ENCODE data around the gene AMN. TPM values are rescaled to one million over a fixed set of nuclear protein-coding genes. Genes with fewer than 3 reads are reported as not detected.

The AMN gene
- total RNA-seq, 4 donors from 2014 or later = 0.11 to 0.32 TPM; not detected in 2

GRCh38 chr14:102933618-102934231 is 11.3 kb downstream of the AMN start:
- H3K27ac ChIP-seq (replicated peaks in 1 of 4) = no peak overlapping the region
- no peak overlapping the region for H3K4me3 ChIP-seq
- TF ChIP-seq POLR2AphosphoS5 (IDR thresholded peaks at IDR 0.05) (no peak), CTCF (IDR thresholded peaks at IDR 0.05) (no peak), POLR2A (IDR thresholded peaks at IDR 0.05; ENCODE audit: low read depth) (no peak), EP300 (IDR thresholded peaks at IDR 0.05) (no peak)
- intact Hi-C loops (cut with DNase I) = no loop called here
- H3K4me1 ChIP-seq = peaks cover 17 to 25% (median 22%) of the 10 kb centered on the region in 4 donors
- peaks cover 16 to 26% (median 22%) of the 10 kb centered on the region in 4 donors for H3K27me3 ChIP-seq
- H3K36me3 ChIP-seq = peaks cover 27 to 58% (median 50%) of the 10 kb centered on the region in 4 donors
- no peaks in the 10 kb centered on the region for H3K9me3 ChIP-seq
- WGBS = 92% methylated on average over 20 of the region's 20 CpGs
- DNase-seq (ENCODE audit: extremely low spot score) = no peak

- TF ChIP-seq POLR2AphosphoS5 (IDR thresholded peaks at IDR 0.05) = no peak
- no peak for TF ChIP-seq EP300 (IDR thresholded peaks at IDR 0.05)
- TF ChIP-seq CTCF (IDR thresholded peaks at IDR 0.05) = no peak
- no peak for TF ChIP-seq POLR2A (IDR thresholded peaks at IDR 0.05; ENCODE audit: low read depth)
- H3K9me3 ChIP-seq = no peaks in the 10 kb centered on the region
- peaks cover 0 to 5% (median 2%) of the 10 kb centered on the region in 4 donors for H3K27me3 ChIP-seq
- DNase-seq (ENCODE audit: extremely low spot score) = no peak
- H3K36me3 ChIP-seq = peaks cover 34 to 76% (median 67%) of the 10 kb centered on the region in 4 donors
- WGBS = 96% methylated on average over 4 of the region's 4 CpGs
- H3K4me3 ChIP-seq = no peak overlapping the region
- peaks cover 0 to 15% (median 11%) of the 10 kb centered on the region in 4 donors for H3K4me1 ChIP-seq
- no peak overlapping the region for H3K27ac ChIP-seq (replicated peaks in 1 of 4)
- intact Hi-C loops (cut with DNase I) = no loop called here
These were observed 13.3 kb downstream of the AMN start for GRCh38 chr14:102935756-102936155.

DNA sequence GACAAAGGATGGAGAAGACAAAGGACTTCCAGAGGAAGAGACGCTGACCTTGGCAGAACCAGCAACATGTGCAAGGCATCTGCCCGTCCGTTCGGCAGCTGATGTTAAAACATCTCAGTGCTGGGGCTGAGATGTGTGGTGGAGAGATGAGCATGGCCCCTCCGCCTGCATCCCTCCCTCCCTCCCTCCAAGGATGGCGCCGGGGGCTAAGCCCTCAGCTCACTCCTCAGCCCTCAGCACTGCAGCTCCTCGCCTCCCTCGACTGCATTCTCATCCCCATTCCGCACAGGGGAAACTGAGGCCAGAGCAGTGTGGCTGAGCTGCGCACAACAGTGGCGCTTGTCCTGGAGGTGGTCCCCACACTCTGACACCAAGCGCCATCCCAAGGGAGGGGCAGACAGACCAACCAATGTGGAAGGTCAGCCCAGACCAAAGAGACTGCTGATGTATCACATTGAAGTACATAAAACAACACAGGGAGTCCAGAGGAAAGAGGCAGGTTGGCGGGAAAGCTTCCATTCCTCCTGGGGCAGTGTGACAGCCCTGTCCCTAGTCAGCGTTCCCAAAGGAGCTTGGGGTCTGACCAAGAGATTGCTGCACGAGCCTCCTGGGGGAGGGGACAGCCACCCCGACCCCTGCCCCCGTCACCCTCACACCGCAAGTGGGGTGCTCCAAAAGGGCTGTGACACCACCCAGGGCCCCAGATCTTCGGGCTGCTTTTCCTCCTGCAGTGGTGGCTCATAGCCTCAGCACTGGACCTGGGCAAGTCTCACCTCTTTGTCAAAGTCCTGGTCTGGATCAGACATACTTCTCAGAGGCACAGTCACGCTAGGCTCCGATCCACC is 15.1 kb downstream of the AMN start:
- no peaks in the 10 kb centered on the region for H3K9me3 ChIP-seq
- no peak for TF ChIP-seq POLR2AphosphoS5 (IDR thresholded peaks at IDR 0.05)
- no peak for TF ChIP-seq POLR2A (IDR thresholded peaks at IDR 0.05; ENCODE audit: low read depth)
- no peak for TF ChIP-seq CTCF (IDR thresholded peaks at IDR 0.05)
- TF ChIP-seq EP300 (IDR thresholded peaks at IDR 0.05) = no peak
- DNase-seq (ENCODE audit: extremely low spot score) = no peak
- no peak overlapping the region for H3K4me3 ChIP-seq
- H3K27me3 ChIP-seq = no peaks in the 10 kb centered on the region
- intact Hi-C loops (cut with DNase I) = no loop called here
- peaks cover 41 to 82% (median 77%) of the 10 kb centered on the region in 4 donors for H3K36me3 ChIP-seq
- WGBS = 96% methylated on average over 19 of the region's 22 CpGs
- peaks cover 0 to 22% (median 17%) of the 10 kb centered on the region in 4 donors for H3K4me1 ChIP-seq
- no peak overlapping the region for H3K27ac ChIP-seq (replicated peaks in 1 of 4)

DNA sequence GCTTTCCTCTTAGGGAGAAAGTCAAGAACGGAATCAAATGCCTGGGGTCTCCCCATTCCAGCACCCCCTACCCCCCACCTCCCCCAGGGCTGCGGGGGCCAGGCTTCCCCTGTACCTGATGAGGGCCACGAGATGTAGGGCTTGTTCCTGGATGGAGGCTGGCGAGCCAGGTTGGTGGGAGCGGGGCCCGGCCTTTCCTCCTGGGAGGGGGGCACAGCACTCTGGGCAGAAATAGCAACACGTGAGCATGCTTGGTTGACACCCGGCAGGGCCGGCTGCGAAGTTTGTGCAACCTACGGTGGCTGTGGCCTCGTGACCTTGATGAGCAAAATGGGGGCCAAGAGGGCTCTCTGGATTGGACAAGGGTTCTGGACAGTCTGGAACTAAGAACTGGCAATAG is 15.7 kb downstream of the AMN start:
- peaks cover 0 to 22% (median 17%) of the 10 kb centered on the region in 4 donors for H3K4me1 ChIP-seq
- no peak for DNase-seq (ENCODE audit: extremely low spot score)
- H3K27me3 ChIP-seq = no peaks in the 10 kb centered on the region
- intact Hi-C loops (cut with DNase I) = no loop called here
- peaks cover 43 to 82% (median 78%) of the 10 kb centered on the region in 4 donors for H3K36me3 ChIP-seq
- H3K27ac ChIP-seq (replicated peaks in 1 of 4) = no peak overlapping the region
- no peak overlapping the region for H3K4me3 ChIP-seq
- TF ChIP-seq CTCF (IDR thresholded peaks at IDR 0.05) (no peak), POLR2AphosphoS5 (IDR thresholded peaks at IDR 0.05) (no peak)
- 95% methylated on average over 7 of the region's 12 CpGs for WGBS
- H3K9me3 ChIP-seq = no peaks in the 10 kb centered on the region
